Measurements from ENCODE around the gene KATNAL2. TPM values are rescaled to one million over a fixed set of nuclear protein-coding genes. Genes with fewer than 3 reads are reported as not detected.

KATNAL2 gene
- total RNA-seq, 2 donors from 2014 or later = 0.31 to 0.95 TPM

GRCh38 chr18:47080872-47081271 lies 163.5 kb downstream of the KATNAL2 start:
- Mint-ChIP-seq H3K36me3 (no peaks in the 10 kb centered on the region), H3K9me3 (no peaks in the 10 kb centered on the region), H3K27ac (no peak overlapping the region), H3K4me1 (ENCODE audit: low read depth in 2 of 2) (peaks cover 0 to 3% of the 10 kb centered on the region in 2 donors), H3K4me3 (no peak overlapping the region), H3K27me3 (peaks cover 0 to 5% of the 10 kb centered on the region in 2 donors)
- DNase-seq (ENCODE audit: low spot score) = no peak
- no peak for ATAC-seq

- no peaks in the 10 kb centered on the region for H3K9me3 Mint-ChIP-seq
- peaks cover 0 to 5% of the 10 kb centered on the region in 2 donors for H3K27me3 Mint-ChIP-seq
- DNase-seq (ENCODE audit: low spot score) = no peak
- H3K4me1 Mint-ChIP-seq (ENCODE audit: low read depth in 2 of 2) = peaks cover 0 to 3% of the 10 kb centered on the region in 2 donors
- no peak overlapping the region for H3K4me3 Mint-ChIP-seq
- no peak for ATAC-seq
- H3K27ac Mint-ChIP-seq = no peak overlapping the region
- H3K36me3 Mint-ChIP-seq = no peaks in the 10 kb centered on the region
These were observed 164.2 kb downstream of the KATNAL2 start for GRCh38 chr18:47081578-47081977.

GRCh38 chr18:47087676-47088075 lies 170.3 kb downstream of the KATNAL2 start:
- ATAC-seq (no peak), DNase-seq (ENCODE audit: low spot score) (no peak)
- Mint-ChIP-seq H3K27ac (no peak overlapping the region), H3K36me3 (no peaks in the 10 kb centered on the region), H3K9me3 (no peaks in the 10 kb centered on the region), H3K4me1 (ENCODE audit: low read depth in 2 of 2) (no peaks in the 10 kb centered on the region), H3K27me3 (peaks cover 0 to 2% of the 10 kb centered on the region in 2 donors), H3K4me3 (no peak overlapping the region)

GRCh38 chr18:47095810-47096209 lies 178.4 kb downstream of the KATNAL2 start:
- Mint-ChIP-seq H3K9me3 (no peaks in the 10 kb centered on the region), H3K4me3 (no peak overlapping the region), H3K27ac (no peak overlapping the region), H3K4me1 (ENCODE audit: low read depth in 2 of 2) (no peaks in the 10 kb centered on the region), H3K36me3 (peaks cover 6% of the 10 kb centered on the region), H3K27me3 (no peaks in the 10 kb centered on the region)
- ATAC-seq = no peak
- DNase-seq (ENCODE audit: low spot score) = no peak

GRCh38 chr18:47100212-47100831 lies 182.9 kb downstream of the KATNAL2 start:
- peak; percentile 67 for DNase-seq (ENCODE audit: low spot score)
- Mint-ChIP-seq H3K27ac (no peak overlapping the region), H3K4me3 (no peak overlapping the region), H3K27me3 (no peaks in the 10 kb centered on the region), H3K4me1 (ENCODE audit: low read depth in 2 of 2) (no peaks in the 10 kb centered on the region), H3K9me3 (no peaks in the 10 kb centered on the region), H3K36me3 (peaks cover 11% of the 10 kb centered on the region)
- ATAC-seq = no peak

GRCh38 chr18:47108373-47108772 lies 191.0 kb downstream of the KATNAL2 start:
- no peak for ATAC-seq
- Mint-ChIP-seq H3K4me1 (ENCODE audit: low read depth in 2 of 2) (no peaks in the 10 kb centered on the region), H3K27me3 (no peaks in the 10 kb centered on the region), H3K4me3 (no peak overlapping the region), H3K27ac (peak overlapping the region in 1 of 2 donors; percentile 31), H3K9me3 (no peaks in the 10 kb centered on the region), H3K36me3 (peaks cover 14% of the 10 kb centered on the region)
- no peak for DNase-seq (ENCODE audit: low spot score)

- Mint-ChIP-seq H3K27ac (peak overlapping the region in 1 of 2 donors; percentile 31), H3K36me3 (peaks cover 14% of the 10 kb centered on the region), H3K4me1 (ENCODE audit: low read depth in 2 of 2) (no peaks in the 10 kb centered on the region), H3K9me3 (no peaks in the 10 kb centered on the region), H3K4me3 (no peak overlapping the region), H3K27me3 (no peaks in the 10 kb centered on the region)
- DNase-seq (ENCODE audit: low spot score) (no peak), ATAC-seq (no peak)
These were observed 191.6 kb downstream of the KATNAL2 start for GRCh38 chr18:47108998-47109405.

- no peak for ATAC-seq
- Mint-ChIP-seq H3K27me3 (no peaks in the 10 kb centered on the region), H3K4me3 (no peak overlapping the region), H3K27ac (no peak overlapping the region), H3K4me1 (ENCODE audit: low read depth in 2 of 2) (no peaks in the 10 kb centered on the region), H3K36me3 (peaks cover 11% of the 10 kb centered on the region), H3K9me3 (no peaks in the 10 kb centered on the region)
- no peak for DNase-seq (ENCODE audit: low spot score)
These were observed 192.3 kb downstream of the KATNAL2 start for GRCh38 chr18:47109720-47110119.

- no peaks in the 10 kb centered on the region for H3K27me3 Mint-ChIP-seq
- no peaks in the 10 kb centered on the region for H3K9me3 Mint-ChIP-seq
- H3K4me1 Mint-ChIP-seq (ENCODE audit: low read depth in 2 of 2) = no peaks in the 10 kb centered on the region
- no peak overlapping the region for H3K27ac Mint-ChIP-seq
- ATAC-seq (no peak), DNase-seq (ENCODE audit: low spot score) (no peak)
- no peak overlapping the region for H3K4me3 Mint-ChIP-seq
- H3K36me3 Mint-ChIP-seq = peaks cover 10% of the 10 kb centered on the region
These were observed 193.3 kb downstream of the KATNAL2 start for GRCh38 chr18:47110492-47111274.

- Mint-ChIP-seq H3K36me3 (peaks cover 6% of the 10 kb centered on the region), H3K27me3 (no peaks in the 10 kb centered on the region), H3K4me1 (ENCODE audit: low read depth in 2 of 2) (no peaks in the 10 kb centered on the region), H3K4me3 (no peak overlapping the region), H3K9me3 (no peaks in the 10 kb centered on the region), H3K27ac (no peak overlapping the region)
- DNase-seq (ENCODE audit: low spot score) = no peak
- no peak for ATAC-seq
These were observed 196.6 kb downstream of the KATNAL2 start for GRCh38 chr18:47113796-47114540.

GRCh38 chr18:47115205-47115604 lies 197.8 kb downstream of the KATNAL2 start:
- H3K4me3 Mint-ChIP-seq = no peak overlapping the region
- H3K36me3 Mint-ChIP-seq = peaks cover 12% of the 10 kb centered on the region
- no peaks in the 10 kb centered on the region for H3K9me3 Mint-ChIP-seq
- DNase-seq (ENCODE audit: low spot score) (no peak), ATAC-seq (no peak)
- H3K27me3 Mint-ChIP-seq = no peaks in the 10 kb centered on the region
- no peak overlapping the region for H3K27ac Mint-ChIP-seq
- H3K4me1 Mint-ChIP-seq (ENCODE audit: low read depth in 2 of 2) = peaks cover under 1 to 1% of the 10 kb centered on the region in 2 donors

- no peak for DNase-seq (ENCODE audit: low spot score)
- no peak overlapping the region for H3K4me3 Mint-ChIP-seq
These were observed 201.6 kb downstream of the KATNAL2 start for GRCh38 chr18:47118981-47119380.

GRCh38 chr18:47120428-47120827 lies 203.0 kb downstream of the KATNAL2 start:
- no peak for DNase-seq (ENCODE audit: low spot score)
- peak in 1 of 2 donors; percentile 89 for ATAC-seq
- Mint-ChIP-seq H3K4me3 (peak overlapping the region; percentile 9), H3K27ac (peak overlapping the region in 1 of 2 donors; percentile 2), H3K36me3 (peaks cover 20% of the 10 kb centered on the region), H3K27me3 (no peaks in the 10 kb centered on the region), H3K9me3 (no peaks in the 10 kb centered on the region), H3K4me1 (ENCODE audit: low read depth in 2 of 2) (peaks cover 14 to 18% of the 10 kb centered on the region in 2 donors)

More at GRCh38 chr18:47118981-47119380, 201.6 kb downstream of the KATNAL2 start:
- H3K9me3 Mint-ChIP-seq = no peaks in the 10 kb centered on the region
- no peaks in the 10 kb centered on the region for H3K27me3 Mint-ChIP-seq
- peaks cover 14 to 18% of the 10 kb centered on the region in 2 donors for H3K4me1 Mint-ChIP-seq (ENCODE audit: low read depth in 2 of 2)
- H3K27ac Mint-ChIP-seq = no peak overlapping the region
- ATAC-seq = no peak
- peaks cover 20% of the 10 kb centered on the region for H3K36me3 Mint-ChIP-seq

GRCh38 chr18:47121146-47121545 lies 203.7 kb downstream of the KATNAL2 start:
- Mint-ChIP-seq H3K36me3 (peaks cover 20% of the 10 kb centered on the region), H3K27ac (peak overlapping the region in 1 of 2 donors; percentile 4), H3K27me3 (no peaks in the 10 kb centered on the region), H3K4me3 (no peak overlapping the region), H3K4me1 (ENCODE audit: low read depth in 2 of 2) (peaks cover 14 to 18% of the 10 kb centered on the region in 2 donors), H3K9me3 (no peaks in the 10 kb centered on the region)
- DNase-seq (ENCODE audit: low spot score) = no peak
- no peak for ATAC-seq
